ENCODE data around the gene ZMYND8. TPM values are rescaled to one million over a fixed set of nuclear protein-coding genes. Genes with fewer than 3 reads are reported as not detected.
A peak's percentile ranks its signal among the peaks of the same experiment; 100 is the strongest.
"Not testable (repeated sequence)": the region's sequence is repeated elsewhere in the genome, so short reads cannot be mapped to it uniquely, and the experiment has no call there.

Gene ZMYND8
- total RNA-seq, 1 donor from 2014 or later, result 86.0 TPM

DNA sequence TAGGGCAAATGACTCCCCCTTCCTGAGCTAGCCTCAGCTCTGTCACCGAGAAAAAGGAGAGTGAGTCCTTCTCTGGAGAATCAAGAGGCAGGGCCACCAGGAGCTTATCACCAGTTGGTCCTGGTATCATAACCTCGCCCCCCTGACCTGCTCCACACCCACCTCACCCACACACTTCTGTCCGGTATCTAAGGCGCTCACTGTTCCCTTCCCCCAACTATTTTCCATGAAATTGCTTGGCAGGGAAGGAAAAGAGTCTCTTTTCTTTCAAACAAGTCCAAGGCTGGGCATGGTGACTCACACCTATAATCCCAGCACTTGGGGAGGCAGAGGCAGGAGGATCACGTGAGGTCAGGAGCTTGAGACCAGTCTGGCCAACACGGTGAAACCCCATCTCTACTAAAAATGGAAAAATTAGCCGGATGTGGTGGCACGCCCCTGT lies 77.6 kb downstream of the ZMYND8 start:
- Mint-ChIP-seq H3K4me1 (peaks cover 15% of the 10 kb centered on the region), H3K4me3 (no peak overlapping the region), H3K27ac (ENCODE audit: unreplicated experiment) (no peak overlapping the region), H3K36me3 (ENCODE audit: low read depth) (peaks cover 17% of the 10 kb centered on the region), H3K27me3 (ENCODE audit: low read depth) (no peaks in the 10 kb centered on the region), H3K9me3 (no peaks in the 10 kb centered on the region)
- TF ChIP-seq, protein P1, sequence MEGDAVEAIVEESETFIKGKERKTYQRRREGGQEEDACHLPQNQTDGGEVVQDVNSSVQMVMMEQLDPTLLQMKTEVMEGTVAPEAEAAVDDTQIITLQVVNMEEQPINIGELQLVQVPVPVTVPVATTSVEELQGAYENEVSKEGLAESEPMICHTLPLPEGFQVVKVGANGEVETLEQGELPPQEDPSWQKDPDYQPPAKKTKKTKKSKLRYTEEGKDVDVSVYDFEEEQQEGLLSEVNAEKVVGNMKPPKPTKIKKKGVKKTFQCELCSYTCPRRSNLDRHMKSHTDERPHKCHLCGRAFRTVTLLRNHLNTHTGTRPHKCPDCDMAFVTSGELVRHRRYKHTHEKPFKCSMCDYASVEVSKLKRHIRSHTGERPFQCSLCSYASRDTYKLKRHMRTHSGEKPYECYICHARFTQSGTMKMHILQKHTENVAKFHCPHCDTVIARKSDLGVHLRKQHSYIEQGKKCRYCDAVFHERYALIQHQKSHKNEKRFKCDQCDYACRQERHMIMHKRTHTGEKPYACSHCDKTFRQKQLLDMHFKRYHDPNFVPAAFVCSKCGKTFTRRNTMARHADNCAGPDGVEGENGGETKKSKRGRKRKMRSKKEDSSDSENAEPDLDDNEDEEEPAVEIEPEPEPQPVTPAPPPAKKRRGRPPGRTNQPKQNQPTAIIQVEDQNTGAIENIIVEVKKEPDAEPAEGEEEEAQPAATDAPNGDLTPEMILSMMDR (conservative IDR thresholded peaks at IDR 0.05), result no peak
- no peak for DNase-seq (ENCODE audit: low read depth, low spot score)

DNA sequence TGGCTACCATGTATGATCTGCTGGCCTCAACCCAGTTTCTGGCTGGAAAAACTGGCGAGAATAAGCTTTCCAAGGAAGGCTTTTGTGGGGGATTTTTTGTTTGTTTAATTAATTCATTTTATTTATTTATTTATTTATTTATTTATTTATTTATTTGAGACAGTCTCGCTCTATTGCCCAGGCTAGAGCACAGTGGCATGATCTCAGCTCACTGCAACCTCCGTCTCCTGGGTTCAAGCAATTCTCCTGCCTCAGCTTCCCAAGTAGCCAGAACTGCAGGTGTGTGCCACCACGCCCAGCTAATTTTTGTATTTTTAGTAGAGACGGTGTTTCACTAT lies 79.0 kb downstream of the ZMYND8 start:
- not testable (repeated sequence) for H3K27ac Mint-ChIP-seq (ENCODE audit: unreplicated experiment); H3K4me3 Mint-ChIP-seq; DNase-seq (ENCODE audit: low read depth, low spot score); H3K27me3 Mint-ChIP-seq (ENCODE audit: low read depth); H3K9me3 Mint-ChIP-seq
- Mint-ChIP-seq H3K36me3 (ENCODE audit: low read depth) (peaks cover 14% of the 10 kb centered on the region), H3K4me1 (peaks cover 21% of the 10 kb centered on the region)

DNA sequence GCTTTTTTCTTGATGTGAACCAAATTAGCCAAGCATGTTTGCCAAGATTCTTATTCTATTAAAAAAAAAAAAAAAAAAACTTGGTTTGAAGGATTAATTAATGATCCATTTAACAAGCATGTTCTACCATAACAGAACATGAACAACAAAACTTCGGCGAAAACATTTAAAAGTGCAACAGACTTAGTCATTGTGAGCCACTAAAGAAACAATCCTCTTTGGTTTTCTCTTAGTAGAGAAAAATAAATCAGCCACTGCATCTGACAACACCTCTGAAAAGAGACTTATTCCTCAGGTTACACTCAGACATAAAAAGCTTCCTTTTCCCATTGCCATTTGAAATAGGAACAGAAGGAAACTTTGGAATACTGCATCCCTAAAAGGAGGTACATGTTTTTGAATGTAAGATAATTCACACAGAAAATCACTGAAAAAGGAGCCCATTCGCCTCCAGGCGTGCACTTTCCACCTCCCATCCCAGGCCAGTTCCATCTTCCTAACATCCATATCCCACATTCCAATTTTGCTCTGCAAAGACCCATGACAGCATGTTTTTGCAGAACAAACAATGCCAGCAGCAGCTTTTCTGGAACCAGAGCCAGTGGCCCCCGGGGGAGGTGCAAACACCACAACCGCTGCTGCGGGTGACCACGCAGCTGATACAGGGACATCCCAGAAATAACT lies 79.5 kb downstream of the ZMYND8 start:
- H3K4me3 Mint-ChIP-seq, result peak overlapping the region; percentile 14
- peaks cover 21% of the 10 kb centered on the region for H3K4me1 Mint-ChIP-seq

DNA sequence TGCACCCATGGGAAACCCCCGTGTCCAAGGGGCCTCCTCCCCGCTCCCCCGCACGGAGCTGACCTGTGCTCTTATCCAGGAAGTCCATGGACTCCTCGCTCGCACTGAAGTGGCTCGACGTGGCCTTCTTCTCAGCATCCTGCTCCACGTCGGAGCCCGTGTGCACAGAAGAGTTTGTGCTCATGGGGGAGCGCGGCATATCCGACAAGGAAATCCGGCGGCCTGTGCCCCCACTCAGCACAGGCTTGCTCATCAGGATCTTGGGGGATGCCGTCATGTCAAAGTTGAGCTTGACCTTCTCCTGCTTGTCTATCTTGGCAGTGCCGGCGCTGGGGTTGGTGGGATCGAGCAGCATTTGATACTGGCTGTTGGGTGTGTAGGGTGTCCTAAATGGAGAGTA lies 80.2 kb downstream of the ZMYND8 start:
- Mint-ChIP-seq H3K4me1 (peaks cover 21% of the 10 kb centered on the region), H3K27me3 (ENCODE audit: low read depth) (no peaks in the 10 kb centered on the region), H3K4me3 (no peak overlapping the region), H3K27ac (ENCODE audit: unreplicated experiment) (peak overlapping the region; percentile 37), H3K9me3 (no peaks in the 10 kb centered on the region), H3K36me3 (ENCODE audit: low read depth) (peaks cover 14% of the 10 kb centered on the region)
- TF ChIP-seq, protein P1 (conservative IDR thresholded peaks at IDR 0.05), result no peak
- DNase-seq (ENCODE audit: low read depth, low spot score), result no peak

More for the DNA sequence above, 79.5 kb downstream of the ZMYND8 start:
- H3K27ac Mint-ChIP-seq (ENCODE audit: unreplicated experiment), result peak overlapping the region; percentile 82
- no peaks in the 10 kb centered on the region for H3K9me3 Mint-ChIP-seq
- H3K36me3 Mint-ChIP-seq (ENCODE audit: low read depth), result peaks cover 14% of the 10 kb centered on the region
- DNase-seq (ENCODE audit: low read depth, low spot score), result no peak
- no peaks in the 10 kb centered on the region for H3K27me3 Mint-ChIP-seq (ENCODE audit: low read depth)
- TF ChIP-seq, protein P1 (conservative IDR thresholded peaks at IDR 0.05), result no peak

DNA sequence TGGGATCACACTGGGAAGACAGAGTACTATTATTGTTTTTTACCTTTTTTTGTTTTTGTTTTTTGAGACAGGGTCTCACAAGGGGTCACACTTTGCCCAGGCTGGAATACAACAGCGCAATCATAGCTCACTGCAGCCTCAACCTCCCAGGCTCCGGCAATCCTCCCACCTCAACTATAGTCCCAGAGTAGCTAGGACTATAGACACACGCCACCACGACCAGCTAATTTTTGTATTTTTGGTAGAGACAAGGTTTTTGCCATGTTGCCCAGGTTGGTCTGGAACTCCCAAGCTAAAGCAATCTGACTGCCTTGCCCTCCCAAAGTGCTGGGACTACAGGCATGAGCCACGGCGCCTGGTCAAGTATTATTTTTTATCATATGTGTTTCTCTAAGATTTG lies 81.0 kb downstream of the ZMYND8 start:
- Mint-ChIP-seq H3K27ac (ENCODE audit: unreplicated experiment) (no peak overlapping the region), H3K9me3 (no peaks in the 10 kb centered on the region), H3K27me3 (ENCODE audit: low read depth) (no peaks in the 10 kb centered on the region), H3K36me3 (ENCODE audit: low read depth) (peaks cover 9% of the 10 kb centered on the region), H3K4me1 (peaks cover 17% of the 10 kb centered on the region), H3K4me3 (no peak overlapping the region)
- TF ChIP-seq, protein P1 (conservative IDR thresholded peaks at IDR 0.05), result no peak
- DNase-seq (ENCODE audit: low read depth, low spot score), result no peak

DNA sequence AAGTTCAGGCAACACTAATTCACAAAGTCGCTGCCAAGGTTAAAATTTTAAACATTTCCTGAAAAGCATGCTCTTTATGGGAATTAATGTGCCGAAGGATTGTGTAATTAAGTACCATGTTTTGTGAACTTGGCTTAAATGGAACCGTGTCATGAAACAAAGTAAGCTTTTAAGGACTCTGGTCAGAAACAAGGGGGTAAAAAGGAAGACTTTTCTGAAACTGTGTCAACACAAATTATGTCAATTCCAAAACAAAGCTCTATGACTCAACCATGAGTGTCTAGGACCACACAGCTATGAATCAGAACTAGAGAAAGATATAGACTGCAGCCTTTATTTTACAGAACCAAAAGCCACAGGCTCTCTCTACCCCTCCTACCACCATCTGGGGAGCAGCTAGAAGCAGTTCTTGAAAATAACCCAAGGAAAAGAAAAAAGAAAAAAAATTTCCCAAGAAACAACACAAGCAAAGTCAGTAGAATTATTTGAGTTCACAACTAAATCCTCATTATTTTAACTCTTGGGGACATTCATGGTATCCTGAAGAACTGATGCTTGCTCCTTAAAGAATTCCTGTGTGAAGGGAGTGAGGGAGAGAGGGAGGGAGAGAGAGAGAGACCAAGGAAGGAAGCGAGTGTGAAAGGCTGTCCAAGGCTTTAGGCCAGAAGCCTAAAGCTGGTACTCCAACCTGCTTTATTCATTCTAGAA lies 81.9 kb downstream of the ZMYND8 start:
- H3K4me1 Mint-ChIP-seq, result peaks cover 16% of the 10 kb centered on the region
- peaks cover 6% of the 10 kb centered on the region for H3K36me3 Mint-ChIP-seq (ENCODE audit: low read depth)
- H3K27me3 Mint-ChIP-seq (ENCODE audit: low read depth), result no peaks in the 10 kb centered on the region
- H3K4me3 Mint-ChIP-seq, result no peak overlapping the region
- no peak overlapping the region for H3K27ac Mint-ChIP-seq (ENCODE audit: unreplicated experiment)
- no peaks in the 10 kb centered on the region for H3K9me3 Mint-ChIP-seq
- no peak for DNase-seq (ENCODE audit: low read depth, low spot score)
- TF ChIP-seq, protein P1 (conservative IDR thresholded peaks at IDR 0.05), result no peak

All from neural crest cell (in vitro differentiated cells).